ENCODE data around the gene DLEC1.

GRCh38 chr3:38121451-38121831 is 82.4 kb downstream of the DLEC1 start:
- TF ChIP-seq POLR2AphosphoS5 (IDR thresholded peaks at IDR 0.05) = no peak
- no peak for TF ChIP-seq CTCF (IDR thresholded peaks at IDR 0.05)
